ENCODE data around the gene SNED1.

- TF ChIP-seq CTCF (conservative IDR thresholded peaks at IDR 0.05), result no peak
- no peak for TF ChIP-seq EZH2 (IDR thresholded peaks at IDR 0.05; ENCODE audit: low read depth)
These were observed 114.2 kb downstream of the SNED1 start for GRCh38 chr2:241112592-241112991.

All from PC-9 (cell line).